Measurements from ENCODE around the gene ING4. TPM values are rescaled to one million over a fixed set of nuclear protein-coding genes. Genes with fewer than 3 reads are reported as not detected.
A peak's percentile ranks its signal among the peaks of the same experiment; 100 is the strongest.

ING4 gene
- total and polyA plus RNA-seq, 4 donors, result 13.9 to 18.1 (median 15.2) TPM

- H3K27ac ChIP-seq (ENCODE audit: low read depth in 1 of 2, low read length in 2 of 2), result no peak overlapping the region
These were observed 59.8 kb downstream of the ING4 start for GRCh38 chr12:6603095-6603567.

GRCh38 chr12:6602526-6602925 is 60.4 kb downstream of the ING4 start:
- DNase-seq (ENCODE audit: low spot score), result no peak
- peaks cover 16 to 40% (median 36%) of the 10 kb centered on the region in 4 donors for H3K4me1 ChIP-seq (ENCODE audit: control insufficient read depth in 4 of 4, insufficient read depth in 4 of 4, low read length in 3 of 4)
- no peak overlapping the region for H3K4me3 ChIP-seq (ENCODE audit: low read depth in 1 of 3, low read length in 3 of 3)
- H3K9ac ChIP-seq (ENCODE audit: low read depth in 1 of 2, low read length in 2 of 2), result peak overlapping the region in 1 of 2 donors; percentile 54
- H3K27me3 ChIP-seq (ENCODE audit: control insufficient read depth in 4 of 4, insufficient read depth in 4 of 4, low read length in 3 of 4), result no peaks in the 10 kb centered on the region
- H3K27ac ChIP-seq (ENCODE audit: low read depth in 1 of 2, low read length in 2 of 2), result no peak overlapping the region
- peaks cover 16 to 46% (median 43%) of the 10 kb centered on the region in 4 donors for H3K36me3 ChIP-seq (ENCODE audit: control insufficient read depth in 4 of 4, insufficient read depth in 3 of 4, low read depth in 1 of 4, low read length in 3 of 4)
- no peaks in the 10 kb centered on the region for H3K9me3 ChIP-seq (ENCODE audit: control insufficient read depth in 4 of 4, low read length in 3 of 4)
- WGBS, result 67% methylated on average over 3 of the region's 3 CpGs
- TF ChIP-seq, protein P1, sequence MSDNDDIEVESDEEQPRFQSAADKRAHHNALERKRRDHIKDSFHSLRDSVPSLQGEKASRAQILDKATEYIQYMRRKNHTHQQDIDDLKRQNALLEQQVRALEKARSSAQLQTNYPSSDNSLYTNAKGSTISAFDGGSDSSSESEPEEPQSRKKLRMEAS (IDR thresholded peaks at IDR 0.05), result no peak
- no peak for TF ChIP-seq CTCF (IDR thresholded peaks at IDR 0.05; ENCODE audit: low read depth, low read length, missing input control)

More at GRCh38 chr12:6603095-6603567, 59.8 kb downstream of the ING4 start:
- Histone ChIP-seq H3K4me1 (ENCODE audit: control insufficient read depth in 4 of 4, insufficient read depth in 4 of 4, low read length in 3 of 4) (peaks cover 16 to 40% (median 36%) of the 10 kb centered on the region in 4 donors), H3K36me3 (ENCODE audit: control insufficient read depth in 4 of 4, insufficient read depth in 3 of 4, low read depth in 1 of 4, low read length in 3 of 4) (peaks cover 13 to 40% (median 37%) of the 10 kb centered on the region in 4 donors), H3K9me3 (ENCODE audit: control insufficient read depth in 4 of 4, low read length in 3 of 4) (no peaks in the 10 kb centered on the region), H3K4me3 (ENCODE audit: low read depth in 1 of 3, low read length in 3 of 3) (no peak overlapping the region), H3K9ac (ENCODE audit: low read depth in 1 of 2, low read length in 2 of 2) (no peak overlapping the region), H3K27me3 (ENCODE audit: control insufficient read depth in 4 of 4, insufficient read depth in 4 of 4, low read length in 3 of 4) (no peaks in the 10 kb centered on the region)
- WGBS, result 44% methylated on average over 6 of the region's 6 CpGs
- no peak for DNase-seq (ENCODE audit: low spot score)
- TF ChIP-seq RXRA (IDR thresholded peaks at IDR 0.05), result no peak
- TF ChIP-seq ZBTB33 (IDR thresholded peaks at IDR 0.05), result no peak
- TF ChIP-seq FOXA1 (IDR thresholded peaks at IDR 0.05), result no peak
- no peak for TF ChIP-seq EGR1 (IDR thresholded peaks at IDR 0.05; ENCODE audit: low read depth in 2 of 2)
- no peak for TF ChIP-seq JUND (IDR thresholded peaks at IDR 0.05)
- no peak for TF ChIP-seq SP1 (IDR thresholded peaks at IDR 0.05)
- TF ChIP-seq, protein P1 (IDR thresholded peaks at IDR 0.05), result no peak
- no peak for TF ChIP-seq ATF3 (IDR thresholded peaks at IDR 0.05)
- no peak for TF ChIP-seq GABPA (IDR thresholded peaks at IDR 0.05 in 1 of 2, conservative IDR thresholded peaks at IDR 0.05 in 1 of 2)
- TF ChIP-seq HNF4G (IDR thresholded peaks at IDR 0.05), result no peak
- no peak for TF ChIP-seq YY1 (IDR thresholded peaks at IDR 0.05)
- no peak for TF ChIP-seq HNF4A (conservative IDR thresholded peaks at IDR 0.05)

Small RNA genes lying within 50 kb of the gene (small RNA-seq; reads per million reads assigned to genes)
- gene RNU6-781P, result not detected

Other genes with a start within 250 kb of the ING4 start
- gene CD27, start 218.2 kb downstream of the ING4 start, total RNA-seq, result under 1 TPM; 0.28 to 0.67 TPM
- 1 to 10 TPM in 1 of 2 donors, under 1 TPM in 1; 0.58 to 2.5 TPM for gene CD27, start 218.2 kb downstream of the ING4 start, polyA plus RNA-seq
- 10 to 100 TPM in 1 of 2 donors, 1 to 10 TPM in 1; 9.5 to 32.9 TPM for gene TAPBPL, start 211.1 kb downstream of the ING4 start, total RNA-seq
- gene TAPBPL, start 211.1 kb downstream of the ING4 start, polyA plus RNA-seq, result 10 to 100 TPM; 16.5 to 21.5 TPM
- gene VAMP1, start 192.4 kb downstream of the ING4 start, total RNA-seq, result 1 to 10 TPM; 5.8 to 6.4 TPM
- gene VAMP1, start 192.4 kb downstream of the ING4 start, polyA plus RNA-seq, result 1 to 10 TPM; 2.4 to 4.2 TPM
- 10 to 100 TPM; 37.6 to 38.6 TPM for gene MRPL51, start 169.9 kb downstream of the ING4 start, total RNA-seq
- 100 to 1,000 TPM in 1 of 2 donors, 10 to 100 TPM in 1; 57.4 to 163 TPM for gene MRPL51, start 169.9 kb downstream of the ING4 start, polyA plus RNA-seq
- gene NCAPD2, start 169.0 kb downstream of the ING4 start, total RNA-seq, result 10 to 100 TPM in 1 of 2 donors, 1 to 10 TPM in 1; 10.0 to 55.1 TPM
- gene NCAPD2, start 169.0 kb downstream of the ING4 start, polyA plus RNA-seq, result 1 to 10 TPM; 2.0 to 4.9 TPM
- gene GAPDH, start 128.6 kb downstream of the ING4 start, total RNA-seq, result 1,000 to 10,000 TPM; 1,234 to 1,389 TPM
- gene GAPDH, start 128.6 kb downstream of the ING4 start, polyA plus RNA-seq, result 1,000 to 10,000 TPM; 1,299 to 2,082 TPM
- 1 to 10 TPM; 4.8 to 5.9 TPM for gene IFFO1, start 107.1 kb downstream of the ING4 start, total RNA-seq
- 1 to 10 TPM; 5.9 to 7.6 TPM for gene IFFO1, start 107.1 kb downstream of the ING4 start, polyA plus RNA-seq
- gene NOP2, start 94.8 kb downstream of the ING4 start, total RNA-seq, result 10 to 100 TPM in 1 of 2 donors, 1 to 10 TPM in 1; 4.8 to 22.3 TPM
- gene NOP2, start 94.8 kb downstream of the ING4 start, polyA plus RNA-seq, result 10 to 100 TPM; 12.5 to 15.6 TPM
- gene CHD4, start 55.7 kb downstream of the ING4 start, total RNA-seq, result 100 to 1,000 TPM; 101 TPM
- 10 to 100 TPM; 53.6 to 53.8 TPM for gene CHD4, start 55.7 kb downstream of the ING4 start, polyA plus RNA-seq
- gene LPAR5, start 27.2 kb downstream of the ING4 start, total RNA-seq, result 1 to 10 TPM in 1 of 2 donors, under 1 TPM in 1; 0.84 to 2.0 TPM
- gene LPAR5, start 27.2 kb downstream of the ING4 start, polyA plus RNA-seq, result 1 to 10 TPM in 1 of 2 donors, under 1 TPM in 1; 0.58 to 1.3 TPM
- gene ACRBP, start 15.7 kb downstream of the ING4 start, total RNA-seq, result 1 to 10 TPM in 1 of 2 donors, under 1 TPM in 1; 0.50 to 1.5 TPM
- under 1 TPM; 0.39 to 0.80 TPM for gene ACRBP, start 15.7 kb downstream of the ING4 start, polyA plus RNA-seq
- 10 to 100 TPM in 1 of 2 donors, 1 to 10 TPM in 1; 8.5 to 11.5 TPM for gene ZNF384, start 26.3 kb upstream of the ING4 start, total RNA-seq
- gene ZNF384, start 26.3 kb upstream of the ING4 start, polyA plus RNA-seq, result 10 to 100 TPM in 1 of 2 donors, 1 to 10 TPM in 1; 3.9 to 12.7 TPM
- gene PIANP, start 37.7 kb upstream of the ING4 start, total RNA-seq, result not detected
- under 1 TPM in 1 of 2 donors, not detected in 1; 0.03 TPM for gene PIANP, start 37.7 kb upstream of the ING4 start, polyA plus RNA-seq
- 10 to 100 TPM; 26.0 to 31.3 TPM for gene COPS7A, start 60.9 kb upstream of the ING4 start, total RNA-seq
- gene COPS7A, start 60.9 kb upstream of the ING4 start, polyA plus RNA-seq, result 10 to 100 TPM; 33.5 to 37.7 TPM
- 100 to 1,000 TPM in 1 of 2 donors, 10 to 100 TPM in 1; 59.6 to 131 TPM for gene MLF2, start 90.0 kb upstream of the ING4 start, total RNA-seq
- 100 to 1,000 TPM; 194 to 235 TPM for gene MLF2, start 90.0 kb upstream of the ING4 start, polyA plus RNA-seq
- gene PTMS, start 103.2 kb upstream of the ING4 start, total RNA-seq, result 100 to 1,000 TPM in 1 of 2 donors, 10 to 100 TPM in 1; 26.3 to 106 TPM
- 100 to 1,000 TPM; 103 to 261 TPM for gene PTMS, start 103.2 kb upstream of the ING4 start, polyA plus RNA-seq
- under 1 TPM; 0.14 to 0.42 TPM for gene LAG3, start 109.4 kb upstream of the ING4 start, total RNA-seq
- gene LAG3, start 109.4 kb upstream of the ING4 start, polyA plus RNA-seq, result 1 to 10 TPM in 1 of 2 donors, under 1 TPM in 1; 0.53 to 1.2 TPM
- 10 to 100 TPM; 22.5 to 44.8 TPM for gene CD4, start 126.4 kb upstream of the ING4 start, total RNA-seq
- 10 to 100 TPM; 15.9 to 41.5 TPM for gene CD4, start 126.4 kb upstream of the ING4 start, polyA plus RNA-seq
- 1 to 10 TPM in 1 of 2 donors, under 1 TPM in 1; 0.59 to 2.1 TPM for gene GPR162, start 158.7 kb upstream of the ING4 start, total RNA-seq
- 1 to 10 TPM; 1.4 to 2.4 TPM for gene GPR162, start 158.7 kb upstream of the ING4 start, polyA plus RNA-seq
- gene P3H3, start 165.3 kb upstream of the ING4 start, total RNA-seq, result 1 to 10 TPM; 1.5 to 1.9 TPM
- 1 to 10 TPM in 1 of 2 donors, under 1 TPM in 1; 0.42 to 1.7 TPM for gene P3H3, start 165.3 kb upstream of the ING4 start, polyA plus RNA-seq
- gene GNB3, start 177.8 kb upstream of the ING4 start, total RNA-seq, result under 1 TPM in 1 of 2 donors, not detected in 1; under 0.01 TPM
- under 1 TPM in 1 of 2 donors, not detected in 1; 0.12 TPM for gene GNB3, start 177.8 kb upstream of the ING4 start, polyA plus RNA-seq
- gene CDCA3, start 188.2 kb upstream of the ING4 start, total RNA-seq, result 10 to 100 TPM in 1 of 2 donors, under 1 TPM in 1; 0.25 to 26.0 TPM
- gene CDCA3, start 188.2 kb upstream of the ING4 start, polyA plus RNA-seq, result 1 to 10 TPM; 1.3 to 3.9 TPM
- gene USP5, start 189.0 kb upstream of the ING4 start, total RNA-seq, result 10 to 100 TPM; 39.8 to 41.0 TPM
- gene USP5, start 189.0 kb upstream of the ING4 start, polyA plus RNA-seq, result 10 to 100 TPM; 15.2 to 31.6 TPM
- 100 to 1,000 TPM; 190 to 252 TPM for gene TPI1, start 204.4 kb upstream of the ING4 start, total RNA-seq
- gene TPI1, start 204.4 kb upstream of the ING4 start, polyA plus RNA-seq, result 100 to 1,000 TPM; 540 to 547 TPM
- gene SPSB2, start 210.2 kb upstream of the ING4 start, total RNA-seq, result 1 to 10 TPM; 3.2 to 4.3 TPM
- 1 to 10 TPM; 3.9 to 4.6 TPM for gene SPSB2, start 210.2 kb upstream of the ING4 start, polyA plus RNA-seq
- 1 to 10 TPM; 2.0 to 3.6 TPM for gene LRRC23, start 241.7 kb upstream of the ING4 start, total RNA-seq
- 1 to 10 TPM in 1 of 2 donors, under 1 TPM in 1; 0.92 to 2.3 TPM for gene LRRC23, start 241.7 kb upstream of the ING4 start, polyA plus RNA-seq

Measured in liver (tissue), 10 donors.